Stimulated activated CD4-positive, alpha-beta T cell treated with anti-CD3 and anti-CD28 coated beads, Interleukin-12 subunit alpha, Interleukin-12 subunit beta, amount 100 ng/mL, for 48 hours (primary cell): ENCODE data around the gene NMRK1.

Source experiments
- DNase-seq, 3 donors: peaks; one replicate each; pipeline ENCODE4 v3.0.0-alpha.2; 2020; ENCODE audit warnings: low read depth in 2 of 3, low spot score in 1 of 3

The NMRK1 gene

GRCh38 chr9:75087824-75088645 lies at the start of gene NMRK1, which contains the start of gene OSTF1:
NMRK1 (minus strand) TSS chr9:75088155; CDS start chr9:75083115, 5,040 bp downstream.
OSTF1 (plus strand) TSS chr9:75088514; CDS start chr9:75088693, 179 bp downstream.
- DNase-seq = peak; percentile 76 to 91 (median 85)

DNA sequence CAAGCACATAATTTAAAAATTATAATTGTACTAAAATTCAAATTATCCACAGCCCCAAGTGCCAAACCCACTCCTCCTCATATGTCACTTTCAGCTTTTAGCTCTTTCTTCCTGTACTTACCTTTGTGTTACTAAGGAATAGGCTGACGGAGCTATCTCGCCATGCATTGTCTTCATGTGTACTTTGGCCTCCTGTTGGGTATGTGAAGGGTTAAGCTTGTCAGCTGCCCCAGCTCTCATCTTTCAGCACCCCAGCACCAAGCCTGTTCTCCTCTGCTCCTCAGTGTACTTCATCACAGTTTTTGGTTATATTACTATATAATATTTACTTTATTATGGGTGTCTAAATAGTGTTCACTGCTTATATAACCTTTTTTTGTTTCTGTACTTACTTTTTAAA lies 46.5 kb upstream of the NMRK1 start:
- no peak for DNase-seq

DNA sequence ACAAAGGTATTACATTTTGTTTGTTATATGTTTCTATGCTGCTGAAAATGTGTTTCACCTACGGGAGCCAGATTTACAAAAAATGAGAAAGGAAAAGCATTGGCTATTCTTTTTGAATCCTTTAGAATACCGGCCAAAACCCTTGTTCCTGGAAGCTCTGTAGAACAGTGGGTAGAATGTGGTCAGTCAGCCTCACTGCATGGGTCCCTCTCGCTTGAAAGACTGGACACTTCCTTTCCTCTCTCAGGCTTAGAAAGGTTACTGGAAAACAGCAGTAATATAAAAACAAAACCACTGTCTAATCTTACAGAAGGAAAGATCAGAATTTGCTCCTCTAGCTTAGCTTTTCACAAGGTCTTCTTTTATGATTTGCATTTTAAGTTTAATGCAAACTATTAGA lies 45.4 kb upstream of the NMRK1 start:
- no peak for DNase-seq

- DNase-seq = no peak
These were observed 44.3 kb upstream of the NMRK1 start for GRCh38 chr9:75132244-75132643.

DNA sequence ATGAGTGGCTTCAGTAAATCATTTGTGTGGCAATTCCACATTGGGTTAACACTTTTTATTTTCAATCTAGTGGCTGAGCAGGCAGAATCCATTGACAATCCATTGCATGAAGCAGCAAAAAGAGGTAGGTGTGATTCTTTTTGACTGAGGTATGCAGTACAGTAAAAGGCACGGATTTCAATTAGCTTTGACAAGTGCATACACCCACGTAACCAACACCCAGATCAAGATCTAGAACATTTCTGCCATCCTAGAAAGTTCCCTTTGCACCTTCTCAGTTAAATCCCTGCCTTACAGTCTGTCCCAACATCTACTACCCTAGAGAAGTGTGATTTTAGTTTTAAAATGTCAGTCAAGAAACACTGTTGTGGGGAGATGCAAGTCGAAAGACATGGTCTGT lies 43.7 kb upstream of the NMRK1 start:
- no peak for DNase-seq

DNA sequence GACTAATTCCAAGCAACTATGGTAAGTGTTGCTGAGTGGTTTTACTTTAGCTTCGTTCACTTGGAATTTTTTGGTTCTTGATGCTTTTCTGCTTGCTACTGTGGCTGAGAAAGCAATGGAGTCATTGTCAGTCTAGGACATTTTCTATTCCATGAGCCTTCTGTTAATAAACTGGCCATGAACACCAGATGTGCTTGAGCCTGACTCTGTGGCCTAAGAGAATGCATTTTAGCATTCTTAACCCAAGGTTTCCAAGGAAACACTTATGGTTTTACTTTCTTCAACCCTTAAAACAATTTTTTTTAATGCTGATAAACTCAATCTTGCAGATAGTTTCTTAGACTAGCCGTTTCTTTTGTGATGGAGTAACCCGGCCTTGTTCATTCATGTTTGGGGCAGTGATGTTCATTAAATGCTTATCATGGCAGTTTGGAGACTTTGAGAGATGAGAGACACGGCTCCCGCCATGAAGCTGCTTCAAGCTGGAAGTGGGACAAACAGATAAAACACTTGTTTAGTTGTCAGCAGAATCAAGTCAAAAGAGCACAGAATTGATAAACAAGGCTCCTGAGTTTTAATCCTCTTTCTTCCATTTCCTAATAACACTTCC lies 42.8 kb upstream of the NMRK1 start:
- no peak for DNase-seq

DNA sequence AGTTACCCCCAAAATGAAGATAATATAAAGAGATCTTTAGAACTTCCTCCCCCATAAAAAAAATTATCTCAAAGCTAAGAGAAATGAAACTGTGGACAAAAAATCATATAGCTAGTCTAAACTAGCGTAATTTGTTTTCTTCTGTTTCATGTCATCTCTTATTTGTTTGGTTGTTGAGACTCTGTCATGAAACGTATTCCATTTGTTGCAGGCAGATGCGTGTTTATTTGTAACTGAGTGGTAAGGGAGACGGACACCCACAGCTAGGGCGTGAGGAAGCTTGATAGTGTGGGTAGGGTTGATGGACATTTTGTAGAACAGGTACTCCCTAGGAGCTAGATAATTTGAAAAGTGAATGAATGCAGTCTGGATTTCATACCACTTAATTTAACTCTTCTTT lies 42.2 kb upstream of the NMRK1 start:
- no peak for DNase-seq

GRCh38 chr9:75128535-75128934 lies 40.6 kb upstream of the NMRK1 start:
- DNase-seq = no peak

DNA sequence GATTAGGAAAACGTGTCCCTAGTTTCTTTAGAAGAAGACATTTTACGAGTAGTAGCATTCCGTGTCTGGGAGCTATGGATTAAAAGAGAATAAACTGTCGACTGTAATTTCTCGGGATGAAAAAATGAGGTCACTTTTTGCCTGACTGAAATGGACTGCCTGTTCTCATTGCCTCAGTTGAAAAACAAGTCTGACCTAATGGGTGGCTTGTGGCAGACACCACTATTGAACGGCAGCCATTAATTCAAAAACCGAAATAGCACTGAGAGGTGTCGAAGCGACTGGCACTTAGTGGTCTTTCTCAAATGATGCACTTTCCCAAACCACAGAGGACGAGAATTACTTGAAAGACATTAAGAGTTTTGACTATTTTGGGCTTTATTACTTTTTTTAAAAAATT lies 35.7 kb upstream of the NMRK1 start:
- DNase-seq = no peak

GRCh38 chr9:75121914-75122558 lies 34.1 kb upstream of the NMRK1 start:
- DNase-seq = no peak

DNA sequence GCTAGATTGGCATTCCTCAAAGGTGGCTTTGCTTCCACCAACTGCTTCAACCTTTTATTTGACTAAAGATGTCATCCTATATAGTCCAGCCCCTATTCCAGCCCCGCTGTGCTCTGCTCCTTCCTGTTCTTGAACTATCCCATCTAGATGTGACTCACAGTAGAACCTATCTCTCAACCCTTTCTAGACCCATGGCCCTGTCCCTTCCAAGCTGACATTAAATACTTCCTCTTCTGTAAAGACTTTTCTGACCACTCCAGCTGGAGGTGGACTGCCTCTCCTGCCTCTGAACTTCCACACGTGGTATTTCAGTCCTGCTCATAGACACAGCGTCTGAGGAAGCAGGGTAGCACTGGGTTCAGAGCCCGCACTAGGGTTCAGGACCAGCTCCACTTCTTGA lies 32.7 kb upstream of the NMRK1 start:
- DNase-seq = no peak

DNA sequence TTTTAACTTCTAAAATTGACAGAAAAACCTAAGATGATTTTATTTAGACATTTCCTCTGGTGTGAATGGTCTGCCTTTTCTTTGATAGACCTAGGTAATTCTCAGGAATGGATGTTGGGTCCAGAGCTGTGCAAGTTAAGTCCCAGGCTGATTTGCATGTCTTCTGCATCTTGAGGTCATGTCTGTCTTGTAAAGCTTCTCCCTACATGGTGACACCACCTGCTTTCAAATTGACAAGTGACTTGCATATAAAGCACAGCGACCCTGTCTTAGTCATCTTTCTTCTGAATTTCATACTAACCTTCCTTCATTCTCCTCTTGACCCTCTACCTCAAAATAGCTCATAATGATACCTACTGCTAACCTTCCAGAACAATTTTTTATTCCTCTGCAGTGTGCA lies 29.6 kb upstream of the NMRK1 start:
- no peak for DNase-seq

DNA sequence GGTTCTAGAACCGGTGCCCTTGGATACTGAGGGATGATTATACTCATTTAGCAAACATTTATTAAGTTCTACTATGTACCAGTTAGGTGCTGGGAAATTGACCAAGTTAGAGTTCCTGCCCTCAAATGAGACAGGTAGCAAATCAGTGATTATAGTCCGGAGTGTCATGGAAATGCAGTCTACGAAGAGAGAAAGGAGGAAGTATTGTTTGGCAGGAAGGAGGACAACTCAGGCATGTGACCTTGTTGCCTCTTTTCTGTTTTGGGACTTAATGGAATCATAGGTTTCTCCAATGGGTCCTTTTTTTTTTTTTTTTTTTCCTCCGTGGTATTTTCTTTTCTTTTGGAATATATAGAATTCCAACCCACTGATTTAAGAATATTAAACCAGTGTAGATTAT lies 28.4 kb upstream of the NMRK1 start:
- no peak for DNase-seq

DNA sequence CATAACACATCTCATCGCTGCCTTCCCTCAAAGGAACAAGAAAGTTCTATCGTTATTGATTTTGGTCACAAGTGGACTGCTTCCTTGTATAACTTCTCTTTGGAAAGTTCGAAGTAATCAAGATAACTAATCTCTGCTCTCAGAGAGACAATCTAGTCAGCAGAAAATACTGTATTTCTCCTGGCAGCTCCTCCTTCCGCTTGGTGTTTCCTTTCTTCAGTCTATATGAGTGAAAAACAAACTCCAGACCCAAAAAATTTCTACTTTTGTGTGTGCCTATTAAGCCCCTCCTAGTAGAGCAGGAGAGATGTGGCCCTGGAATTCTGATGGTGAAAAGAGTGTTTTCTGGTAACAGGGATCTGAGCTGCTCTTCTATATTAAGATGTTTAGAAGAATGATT lies 24.8 kb upstream of the NMRK1 start:
- no peak for DNase-seq

DNA sequence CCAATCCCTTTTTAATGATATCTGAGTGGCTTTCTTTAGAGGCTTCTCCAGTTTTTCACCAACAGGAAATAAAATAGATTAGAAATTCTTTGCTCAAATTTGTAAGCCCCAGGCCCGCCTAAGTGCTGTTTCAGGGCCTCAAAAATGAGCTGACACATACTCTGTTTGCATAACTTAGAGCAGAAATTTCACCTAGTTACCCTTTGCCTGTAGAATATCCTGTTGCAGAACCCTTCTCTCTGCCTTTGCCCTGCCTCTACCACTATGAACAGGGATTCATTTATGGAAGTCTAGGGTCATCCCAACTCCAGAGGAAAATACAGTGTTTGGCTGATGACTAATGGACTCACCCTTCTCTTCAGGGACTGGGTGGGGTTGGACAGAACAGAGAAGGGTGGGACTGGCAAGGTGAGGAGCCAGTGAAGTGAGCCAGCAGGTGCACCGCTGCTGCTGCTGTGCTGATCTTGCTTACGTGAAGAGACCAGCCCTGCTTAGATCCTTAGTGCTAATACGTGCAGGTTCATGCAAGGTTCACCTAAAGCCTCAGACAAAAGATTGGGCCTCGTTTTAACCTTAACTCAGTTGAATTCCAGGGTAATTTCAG lies 23.2 kb upstream of the NMRK1 start:
- no peak for DNase-seq

- no peak for DNase-seq
These were observed 21.4 kb upstream of the NMRK1 start for GRCh38 chr9:75109210-75109839.

DNA sequence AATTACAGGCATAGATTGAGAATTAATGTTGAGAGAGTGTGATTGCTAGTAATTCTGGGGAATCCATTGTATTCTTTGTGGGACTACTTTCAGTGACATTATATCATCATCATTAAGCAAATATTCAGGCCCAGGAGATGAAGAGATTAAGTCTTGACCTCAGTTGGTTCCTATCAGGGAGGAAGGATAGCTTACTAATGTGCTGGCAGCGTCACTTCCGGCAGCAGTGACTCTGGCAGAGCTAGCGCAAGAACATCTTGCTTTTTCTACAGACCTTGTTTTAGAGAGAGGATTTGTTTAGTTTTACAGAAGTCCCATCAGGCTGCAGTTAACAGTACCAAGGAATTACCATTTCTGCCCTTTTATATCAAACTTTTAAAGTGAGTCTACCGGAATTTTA lies 20.6 kb upstream of the NMRK1 start:
- no peak for DNase-seq

DNA sequence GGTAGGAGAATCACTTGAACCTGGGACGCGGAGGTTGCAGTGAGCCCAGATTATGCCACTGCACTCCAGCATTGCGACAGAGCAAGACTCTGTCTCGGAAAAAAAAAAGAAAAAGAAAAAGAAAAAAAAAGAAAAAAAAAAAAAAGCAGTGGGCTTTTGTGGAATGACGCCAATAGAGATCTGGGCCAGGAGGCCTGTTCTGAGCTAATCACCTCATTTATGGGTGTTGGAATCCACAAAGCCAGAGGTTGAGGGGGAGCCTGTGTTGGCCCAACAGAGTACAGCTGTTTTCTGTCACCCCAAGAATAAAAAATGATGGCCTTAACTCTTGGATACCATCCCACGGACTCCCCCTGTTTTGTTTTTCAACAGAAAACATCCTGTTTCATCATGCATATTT lies 18.9 kb upstream of the NMRK1 start:
- DNase-seq = no peak

GRCh38 chr9:75105841-75106240 lies 17.9 kb upstream of the NMRK1 start:
- DNase-seq = no peak

DNA sequence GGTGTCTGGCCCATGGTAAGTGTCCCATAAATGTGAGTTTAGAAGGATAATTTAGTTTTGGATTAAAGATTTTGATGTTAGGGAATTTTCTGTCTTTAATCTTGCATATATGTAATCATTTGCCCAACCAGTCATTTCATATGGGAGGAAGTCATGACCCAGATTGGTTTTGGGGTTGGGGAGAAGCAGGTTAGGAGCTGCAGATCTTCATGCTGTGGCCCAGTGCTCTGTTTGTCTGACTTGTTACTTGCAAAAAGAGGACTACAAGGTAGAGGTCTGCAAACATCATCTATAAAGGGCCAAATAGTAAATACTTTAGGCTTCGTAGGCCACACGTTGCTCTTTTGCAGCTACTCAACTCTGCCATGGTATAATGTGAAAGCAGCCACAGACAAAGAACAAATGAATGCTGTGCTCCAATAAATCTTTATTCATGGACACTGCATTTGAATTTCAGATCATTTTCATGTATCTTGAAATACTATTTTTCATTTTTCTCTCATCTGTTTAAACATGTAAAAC lies 17.1 kb upstream of the NMRK1 start:
- no peak for DNase-seq

GRCh38 chr9:75104607-75105006 lies 16.7 kb upstream of the NMRK1 start:
- DNase-seq = no peak
